ENCODE data around the gene CFAP20DC. TPM values are rescaled to one million over a fixed set of nuclear protein-coding genes. Genes with fewer than 3 reads are reported as not detected.
"Not testable (repeated sequence)": the region's sequence is repeated elsewhere in the genome, so short reads cannot be mapped to it uniquely, and the experiment has no call there.

The CFAP20DC gene
- total RNA-seq, 2 donors from 2014 or later: 1.7 to 1.8 TPM

- no peak overlapping the region for H3K4me3 ChIP-seq
- H3K27ac ChIP-seq: no peak overlapping the region
- no peak overlapping the region for H3K9ac ChIP-seq (ENCODE audit: low read depth in 2 of 2, low read length in 2 of 2)
- no peaks in the 10 kb centered on the region for H3K36me3 ChIP-seq
- no peaks in the 10 kb centered on the region for H3K9me3 ChIP-seq
- H3K27me3 ChIP-seq: no peaks in the 10 kb centered on the region
- H3K4me1 ChIP-seq: no peaks in the 10 kb centered on the region
- no peak for TF ChIP-seq CTCF (IDR thresholded peaks at IDR 0.05)
- DNase-seq: no peak
- intact Hi-C loops (cut with DNase I): no loop called here
Measured at GRCh38 chr3:58722561-58722960, 327.3 kb downstream of the CFAP20DC start.

GRCh38 chr3:58720526-58720925 is 329.3 kb downstream of the CFAP20DC start:
- no peak for TF ChIP-seq CTCF (IDR thresholded peaks at IDR 0.05)
- no peak for DNase-seq
- no peaks in the 10 kb centered on the region for H3K27me3 ChIP-seq
- H3K4me3 ChIP-seq: no peak overlapping the region
- H3K27ac ChIP-seq: peak overlapping the region; percentile 37
- H3K9me3 ChIP-seq: no peaks in the 10 kb centered on the region
- no peak overlapping the region for H3K9ac ChIP-seq (ENCODE audit: low read depth in 2 of 2, low read length in 2 of 2)
- H3K36me3 ChIP-seq: no peaks in the 10 kb centered on the region
- intact Hi-C loops (cut with DNase I): no loop called here
- H3K4me1 ChIP-seq: no peaks in the 10 kb centered on the region

- Histone ChIP-seq H3K4me3 (no peak overlapping the region), H3K27me3 (no peaks in the 10 kb centered on the region), H3K9ac (ENCODE audit: low read depth in 2 of 2, low read length in 2 of 2) (no peak overlapping the region), H3K4me1 (no peaks in the 10 kb centered on the region), H3K27ac (no peak overlapping the region), H3K36me3 (no peaks in the 10 kb centered on the region), H3K9me3 (no peaks in the 10 kb centered on the region)
- intact Hi-C loops (cut with DNase I): no loop called here
- no peak for TF ChIP-seq CTCF (IDR thresholded peaks at IDR 0.05)
- DNase-seq: no peak
Measured at GRCh38 chr3:58719684-58720083, 330.1 kb downstream of the CFAP20DC start.

GRCh38 chr3:58713715-58714401 is 336.0 kb downstream of the CFAP20DC start:
- intact Hi-C loops (cut with DNase I): no loop called here
- no peak for DNase-seq

GRCh38 chr3:58711871-58712270 is 338.0 kb downstream of the CFAP20DC start:
- intact Hi-C loops (cut with DNase I): no loop called here
- no peak for TF ChIP-seq CTCF (IDR thresholded peaks at IDR 0.05)

More at GRCh38 chr3:58713715-58714401, 336.0 kb downstream of the CFAP20DC start:
- H3K36me3 ChIP-seq: no peaks in the 10 kb centered on the region
- no peaks in the 10 kb centered on the region for H3K4me1 ChIP-seq
- H3K27me3 ChIP-seq: no peaks in the 10 kb centered on the region
- H3K9ac ChIP-seq (ENCODE audit: low read depth in 2 of 2, low read length in 2 of 2): no peak overlapping the region
- no peak for TF ChIP-seq CTCF (IDR thresholded peaks at IDR 0.05)
- H3K4me3 ChIP-seq: no peak overlapping the region
- H3K9me3 ChIP-seq: no peaks in the 10 kb centered on the region
- H3K27ac ChIP-seq: no peak overlapping the region

GRCh38 chr3:58708983-58709382 is 340.8 kb downstream of the CFAP20DC start:
- DNase-seq; H3K27me3 ChIP-seq; H3K9me3 ChIP-seq; H3K4me3 ChIP-seq; H3K27ac ChIP-seq; H3K9ac ChIP-seq (ENCODE audit: low read depth in 2 of 2, low read length in 2 of 2); H3K4me1 ChIP-seq; H3K36me3 ChIP-seq: not testable (repeated sequence)
- intact Hi-C loops (cut with DNase I): loop anchor here (5.0 kb wide), 1 partner anchor 67 kb away; no protein-coding TSS in a partner anchor

More at GRCh38 chr3:58711871-58712270, 338.0 kb downstream of the CFAP20DC start:
- Histone ChIP-seq H3K9ac (ENCODE audit: low read depth in 2 of 2, low read length in 2 of 2) (no peak overlapping the region), H3K27ac (no peak overlapping the region), H3K4me1 (no peaks in the 10 kb centered on the region), H3K36me3 (no peaks in the 10 kb centered on the region), H3K27me3 (no peaks in the 10 kb centered on the region), H3K4me3 (no peak overlapping the region), H3K9me3 (no peaks in the 10 kb centered on the region)
- no peak for DNase-seq
